Measurements from ENCODE around the gene POM121. TPM values are rescaled to one million over a fixed set of nuclear protein-coding genes. Genes with fewer than 3 reads are reported as not detected.
"Not testable (repeated sequence)": the region's sequence is repeated elsewhere in the genome, so short reads cannot be mapped to it uniquely, and the experiment has no call there.

Gene POM121
- total and polyA plus RNA-seq, 5 donors from 2014 or later, result 6.1 to 66.9 (median 8.4) TPM

- H3K4me1 Mint-ChIP-seq; H3K27me3 ChIP-seq (ENCODE audit: control insufficient read depth, insufficient read depth, low read length); H3K36me3 ChIP-seq (ENCODE audit: control insufficient read depth, insufficient read depth, low read length); H3K27ac Mint-ChIP-seq; DNase-seq; H3K36me3 Mint-ChIP-seq; H3K4me3 Mint-ChIP-seq; H3K27me3 Mint-ChIP-seq; H3K27ac ChIP-seq (ENCODE audit: insufficient read depth, low read length, poor library complexity, severe bottlenecking); H3K4me1 ChIP-seq (ENCODE audit: control insufficient read depth, insufficient read depth, low read length, poor library complexity, severe bottlenecking); H3K9me3 Mint-ChIP-seq; H3K4me3 ChIP-seq (ENCODE audit: low read depth, low read length); ATAC-seq (ENCODE audit: low read depth in 2 of 2); H3K9me3 ChIP-seq (ENCODE audit: control insufficient read depth in 2 of 2, low read length in 2 of 2): not testable (repeated sequence)
Measured at GRCh38 chr7:72950432-72950831, 25.5 kb downstream of the POM121 start.

GRCh38 chr7:72953901-72954562, 29.1 kb downstream of the POM121 start:
- not testable (repeated sequence) for H3K4me3 Mint-ChIP-seq, H3K27me3 Mint-ChIP-seq, H3K9me3 Mint-ChIP-seq

GRCh38 chr7:72954563-72955198, 29.8 kb downstream of the POM121 start:
- not testable (repeated sequence) for H3K9me3 Mint-ChIP-seq; H3K9me3 ChIP-seq (ENCODE audit: control insufficient read depth in 2 of 2, low read length in 2 of 2); H3K27me3 Mint-ChIP-seq; H3K27me3 ChIP-seq (ENCODE audit: control insufficient read depth, insufficient read depth, low read length); H3K4me1 ChIP-seq (ENCODE audit: control insufficient read depth, insufficient read depth, low read length, poor library complexity, severe bottlenecking); H3K4me1 Mint-ChIP-seq; H3K27ac ChIP-seq (ENCODE audit: insufficient read depth, low read length, poor library complexity, severe bottlenecking); H3K36me3 Mint-ChIP-seq; H3K36me3 ChIP-seq (ENCODE audit: control insufficient read depth, insufficient read depth, low read length); H3K4me3 ChIP-seq (ENCODE audit: low read depth, low read length)
- Mint-ChIP-seq H3K4me3 (peak overlapping the region; percentile 84 to 91 (median 86)), H3K27ac (peak overlapping the region in 1 of 3 donors; percentile 92)
- ATAC-seq (ENCODE audit: low read depth in 2 of 2) (peak; percentile 95 to 97), DNase-seq (peak in 2 of 3 donors; percentile 18 to 21)

More at GRCh38 chr7:72953901-72954562, 29.1 kb downstream of the POM121 start:
- not testable (repeated sequence) for H3K27ac Mint-ChIP-seq; H3K27me3 ChIP-seq (ENCODE audit: control insufficient read depth, insufficient read depth, low read length); H3K4me1 ChIP-seq (ENCODE audit: control insufficient read depth, insufficient read depth, low read length, poor library complexity, severe bottlenecking); H3K4me3 ChIP-seq (ENCODE audit: low read depth, low read length); H3K27ac ChIP-seq (ENCODE audit: insufficient read depth, low read length, poor library complexity, severe bottlenecking); H3K36me3 Mint-ChIP-seq; H3K9me3 ChIP-seq (ENCODE audit: control insufficient read depth in 2 of 2, low read length in 2 of 2); H3K36me3 ChIP-seq (ENCODE audit: control insufficient read depth, insufficient read depth, low read length); H3K4me1 Mint-ChIP-seq; DNase-seq
- peak; percentile 35 to 45 for ATAC-seq (ENCODE audit: low read depth in 2 of 2)

GRCh38 chr7:72960029-72960428, 35.1 kb downstream of the POM121 start:
- H3K27me3 Mint-ChIP-seq; H3K36me3 Mint-ChIP-seq; H3K4me1 Mint-ChIP-seq; H3K4me1 ChIP-seq (ENCODE audit: control insufficient read depth, insufficient read depth, low read length, poor library complexity, severe bottlenecking); H3K27ac Mint-ChIP-seq; H3K9me3 Mint-ChIP-seq; H3K4me3 ChIP-seq (ENCODE audit: low read depth, low read length); DNase-seq; H3K4me3 Mint-ChIP-seq; H3K9me3 ChIP-seq (ENCODE audit: control insufficient read depth in 2 of 2, low read length in 2 of 2); ATAC-seq (ENCODE audit: low read depth in 2 of 2); H3K27me3 ChIP-seq (ENCODE audit: control insufficient read depth, insufficient read depth, low read length); H3K36me3 ChIP-seq (ENCODE audit: control insufficient read depth, insufficient read depth, low read length); H3K27ac ChIP-seq (ENCODE audit: insufficient read depth, low read length, poor library complexity, severe bottlenecking): not testable (repeated sequence)

GRCh38 chr7:72960626-72961345, 35.9 kb downstream of the POM121 start:
- not testable (repeated sequence) for ATAC-seq (ENCODE audit: low read depth in 2 of 2); H3K36me3 Mint-ChIP-seq

GRCh38 chr7:72961346-72961650, 36.4 kb downstream of the POM121 start:
- H3K27me3 ChIP-seq (ENCODE audit: control insufficient read depth, insufficient read depth, low read length); H3K27me3 Mint-ChIP-seq; H3K36me3 ChIP-seq (ENCODE audit: control insufficient read depth, insufficient read depth, low read length); H3K9me3 ChIP-seq (ENCODE audit: control insufficient read depth in 2 of 2, low read length in 2 of 2); H3K27ac ChIP-seq (ENCODE audit: insufficient read depth, low read length, poor library complexity, severe bottlenecking); H3K4me1 Mint-ChIP-seq; H3K4me3 ChIP-seq (ENCODE audit: low read depth, low read length); H3K36me3 Mint-ChIP-seq; ATAC-seq (ENCODE audit: low read depth in 2 of 2); H3K9me3 Mint-ChIP-seq; H3K4me3 Mint-ChIP-seq; H3K4me1 ChIP-seq (ENCODE audit: control insufficient read depth, insufficient read depth, low read length, poor library complexity, severe bottlenecking); H3K27ac Mint-ChIP-seq; DNase-seq: not testable (repeated sequence)

More at GRCh38 chr7:72960626-72961345, 35.9 kb downstream of the POM121 start:
- not testable (repeated sequence) for H3K27ac ChIP-seq (ENCODE audit: insufficient read depth, low read length, poor library complexity, severe bottlenecking); H3K27me3 ChIP-seq (ENCODE audit: control insufficient read depth, insufficient read depth, low read length); DNase-seq; H3K9me3 ChIP-seq (ENCODE audit: control insufficient read depth in 2 of 2, low read length in 2 of 2); H3K27ac Mint-ChIP-seq; H3K9me3 Mint-ChIP-seq; H3K4me3 ChIP-seq (ENCODE audit: low read depth, low read length); H3K4me1 Mint-ChIP-seq; H3K4me1 ChIP-seq (ENCODE audit: control insufficient read depth, insufficient read depth, low read length, poor library complexity, severe bottlenecking); H3K4me3 Mint-ChIP-seq; H3K36me3 ChIP-seq (ENCODE audit: control insufficient read depth, insufficient read depth, low read length); H3K27me3 Mint-ChIP-seq

- not testable (repeated sequence) for H3K4me1 Mint-ChIP-seq; H3K27me3 ChIP-seq (ENCODE audit: control insufficient read depth, insufficient read depth, low read length)
Measured at GRCh38 chr7:72963056-72963455, 38.2 kb downstream of the POM121 start.

More at GRCh38 chr7:72963056-72963455, 38.2 kb downstream of the POM121 start:
- not testable (repeated sequence) for H3K27me3 Mint-ChIP-seq; H3K27ac ChIP-seq (ENCODE audit: insufficient read depth, low read length, poor library complexity, severe bottlenecking); H3K4me3 Mint-ChIP-seq; DNase-seq; ATAC-seq (ENCODE audit: low read depth in 2 of 2); H3K36me3 ChIP-seq (ENCODE audit: control insufficient read depth, insufficient read depth, low read length); H3K9me3 Mint-ChIP-seq; H3K9me3 ChIP-seq (ENCODE audit: control insufficient read depth in 2 of 2, low read length in 2 of 2); H3K4me3 ChIP-seq (ENCODE audit: low read depth, low read length); H3K4me1 ChIP-seq (ENCODE audit: control insufficient read depth, insufficient read depth, low read length, poor library complexity, severe bottlenecking); H3K36me3 Mint-ChIP-seq; H3K27ac Mint-ChIP-seq

All from CD4-positive, CD25-positive, alpha-beta regulatory T cell (primary cell).